Activated T-helper 1 cell treated with Interleukin-2 at 50 U/mL for 16 hours (primary cell): ENCODE data around the gene STARD7.
A peak's percentile ranks its signal among the peaks of the same experiment; 100 is the strongest.
"Not testable (repeated sequence)": the region's sequence is repeated elsewhere in the genome, so short reads cannot be mapped to it uniquely, and the experiment has no call there.

Source experiments
- DNase-seq: peaks from one replicate; pipeline ENCODE4 v3.0.0-alpha.2; 2020; ENCODE audit warnings: low read depth

The STARD7 gene

GRCh38 chr2:96163768-96164429 lies 44.7 kb downstream of the STARD7 start:
- DNase-seq = no peak

GRCh38 chr2:96163415-96163767 lies 45.2 kb downstream of the STARD7 start:
- no peak for DNase-seq

- DNase-seq = no peak
Observed at GRCh38 chr2:96161898-96162297, 46.7 kb downstream of the STARD7 start.

- not testable (repeated sequence) for DNase-seq
Observed at GRCh38 chr2:96160366-96160765, 48.3 kb downstream of the STARD7 start.

- no peak for DNase-seq
Observed at GRCh38 chr2:96159084-96159830, 49.4 kb downstream of the STARD7 start.

- no peak for DNase-seq
Observed at GRCh38 chr2:96158554-96158940, 50.1 kb downstream of the STARD7 start.

- DNase-seq = peak; percentile 69
Observed at GRCh38 chr2:96157649-96158553, 50.7 kb downstream of the STARD7 start.

GRCh38 chr2:96156926-96157648 lies 51.5 kb downstream of the STARD7 start:
- DNase-seq = no peak

GRCh38 chr2:96156011-96156820 lies 52.4 kb downstream of the STARD7 start:
- DNase-seq = no peak

GRCh38 chr2:96154506-96155380 lies 53.9 kb downstream of the STARD7 start:
- no peak for DNase-seq

- DNase-seq = no peak
Observed at GRCh38 chr2:96153991-96154431, 54.6 kb downstream of the STARD7 start.

GRCh38 chr2:96153291-96153713 lies 55.3 kb downstream of the STARD7 start:
- no peak for DNase-seq

GRCh38 chr2:96152304-96153161 lies 56.1 kb downstream of the STARD7 start:
- DNase-seq = no peak

GRCh38 chr2:96151595-96152303 lies 56.9 kb downstream of the STARD7 start:
- no peak for DNase-seq

- DNase-seq = no peak
Observed at GRCh38 chr2:96150791-96151594, 57.6 kb downstream of the STARD7 start.

- DNase-seq = no peak
Observed at GRCh38 chr2:96150007-96150640, 58.5 kb downstream of the STARD7 start.
